AG04450 (cell line): Measurements from ENCODE around the gene FLT1. TPM values are rescaled to one million over a fixed set of nuclear protein-coding genes. Genes with fewer than 3 reads are reported as not detected.

Experiments used
- CTCF ChIA-PET: fragments of 300-600, 350-600 bp; formaldehyde crosslinking; extraction: SDS; loops from one replicate; lab custom pipeline; 2022; ENCODE audit warnings: antibody characterized with exemption, inconsistent platforms; lab: Charles Lee
- POLR2A ChIA-PET: fragments of 350-600 bp; formaldehyde crosslinking; extraction: SDS; loops from one replicate; lab custom pipeline; 2021; ENCODE audit warnings: antibody characterized with exemption, inconsistent platforms; lab: Yijun Ruan, JAX
- DNase-seq: peaks from one replicate; pipeline ENCODE4 v3.0.0-alpha.2; 2011; ENCODE audit warnings: low read depth, low spot score
- H3K27ac ChIP-seq: one replicate; pipeline ENCODE4 v1.5.1; 2012; ENCODE audit warnings: low read depth, low read length, control low read depth
- H3K27me3 ChIP-seq: one replicate; pipeline ENCODE4 v1.6.0; 2012; ENCODE audit warnings: low read length; ENCODE audit not compliant: control insufficient read depth, insufficient read depth
- H3K4me3 ChIP-seq: 2 replicates; pipeline ENCODE4 v1.5.1; 2011; ENCODE audit warnings: mild to moderate bottlenecking, low read depth, low read length, control low read depth
- H3K9me3 ChIP-seq: 2 replicates; pipeline ENCODE4 v1.5.1; 2012; ENCODE audit warnings: low read length; ENCODE audit not compliant: control insufficient read depth, insufficient read depth
- CTCF ChIP-seq: IDR thresholded peaks from 2 replicates; pipeline ENCODE4 v1.5.1; 2011; ENCODE audit warnings: low read depth, low read length, control low read depth, inconsistent platforms
- polyA plus RNA-seq: library from polyadenylated mRNA; depleted of rRNA; stranded (reverse); fragments of >200 nt; gene quantifications from 2 replicates; pipeline ENCODE4 v1.2.3, GENCODE V29; 2011

Gene FLT1
- polyA plus RNA-seq, 1 experiment: 2.4 TPM

- H3K27me3 ChIP-seq: no peaks in the 10 kb centered on the region
- POLR2A ChIA-PET: no interaction called here
- CTCF ChIA-PET: interaction anchor here (0.5 kb wide), 1 partner anchor 25 kb away, joined by 3 read pairs; no protein-coding TSS in a partner anchor
- no peaks in the 10 kb centered on the region for H3K9me3 ChIP-seq
- H3K4me3 ChIP-seq: no peak overlapping the region
- no peak overlapping the region for H3K27ac ChIP-seq
- no peak for DNase-seq
- no peak for TF ChIP-seq CTCF
Observed at GRCh38 chr13:28392428-28392827, 102.5 kb downstream of the FLT1 start.

- CTCF ChIA-PET: no interaction called here
- Histone ChIP-seq H3K9me3 (no peaks in the 10 kb centered on the region), H3K4me3 (no peak overlapping the region), H3K27ac (no peak overlapping the region), H3K27me3 (no peaks in the 10 kb centered on the region)
- no peak for DNase-seq
- no peak for TF ChIP-seq CTCF
- POLR2A ChIA-PET: no interaction called here
Observed at GRCh38 chr13:28387740-28388501, 107.0 kb downstream of the FLT1 start.

GRCh38 chr13:28385362-28385761 is 109.6 kb downstream of the FLT1 start:
- DNase-seq: no peak
- TF ChIP-seq CTCF: no peak
- Histone ChIP-seq H3K27me3 (no peaks in the 10 kb centered on the region), H3K9me3 (no peaks in the 10 kb centered on the region), H3K4me3 (no peak overlapping the region), H3K27ac (no peak overlapping the region)
- ChIA-PET POLR2A (interaction anchor here (0.7 kb wide), 1 partner anchor 506 kb away, joined by 3 read pairs; no protein-coding TSS in a partner anchor), CTCF (no interaction called here)

GRCh38 chr13:28384789-28385188 is 110.1 kb downstream of the FLT1 start:
- H3K4me3 ChIP-seq: no peak overlapping the region
- POLR2A ChIA-PET: interaction anchor here (0.7 kb wide), 1 partner anchor 505 kb away, joined by 3 read pairs; no protein-coding TSS in a partner anchor
- CTCF ChIA-PET: no interaction called here
- H3K9me3 ChIP-seq: no peaks in the 10 kb centered on the region
- H3K27ac ChIP-seq: no peak overlapping the region
- H3K27me3 ChIP-seq: no peaks in the 10 kb centered on the region
- no peak for DNase-seq
- TF ChIP-seq CTCF: no peak

- DNase-seq: no peak
- Histone ChIP-seq H3K4me3 (no peak overlapping the region), H3K27me3 (peaks cover 2% of the 10 kb centered on the region), H3K9me3 (no peaks in the 10 kb centered on the region), H3K27ac (no peak overlapping the region)
- POLR2A ChIA-PET: no interaction called here
- CTCF ChIA-PET: no interaction called here
- TF ChIP-seq CTCF: no peak
Observed at GRCh38 chr13:28380319-28380718, 114.6 kb downstream of the FLT1 start.
